HEK293 (cell line): Measurements from ENCODE around the gene LGI4.

Source experiments
- CTCF ChIA-PET: fragments of 350-600 bp; formaldehyde crosslinking; extraction: SDS; loops from one replicate; lab custom pipeline; 2021; ENCODE audit warnings: antibody characterized with exemption; lab: Yijun Ruan, JAX
- POLR2A ChIA-PET: fragments of 300-600 bp; formaldehyde crosslinking; extraction: SDS; loops from one replicate; lab custom pipeline; 2020; ENCODE audit warnings: antibody characterized with exemption, inconsistent platforms; lab: Yijun Ruan, JAX
- H3K27ac ChIP-seq: fragments of 200-500 bp; sonication (Bioruptor generic); 2 replicates; pipeline ENCODE4 v1.5.1; 2014; ENCODE audit warnings: low read depth, low read length, control low read depth, inconsistent platforms; ENCODE audit errors: extremely low read depth
- H3K36me3 ChIP-seq, 2 experiments: fragments of 200-500 bp in 1 of 2; sonication (Bioruptor generic) in 1 of 2; 1 replicate in 1 of 2; 2 replicates in 1 of 2; pipeline ENCODE4 v1.5.1; 2014 to 2017; ENCODE audit warnings: inconsistent platforms in 2 of 2, low read length in 2 of 2; ENCODE audit not compliant: control insufficient read depth in 2 of 2, insufficient read depth in 1 of 2
- H3K4me1 ChIP-seq: fragments of 200-500 bp; sonication (Bioruptor generic); 2 replicates; pipeline ENCODE4 v1.5.1; 2014; ENCODE audit warnings: mild to moderate bottlenecking, low read length, inconsistent platforms; ENCODE audit not compliant: control insufficient read depth, insufficient read depth
- H3K4me3 ChIP-seq: 2 replicates; pipeline ENCODE4 v1.5.1; 2011; ENCODE audit warnings: low read depth, mild to moderate bottlenecking, control low read depth, low read length, moderate library complexity
- H3K9me3 ChIP-seq: fragments of 200-500 bp; sonication (Bioruptor generic); 2 replicates; pipeline ENCODE4 v1.5.1; 2014; ENCODE audit warnings: low read depth, low read length, inconsistent platforms; ENCODE audit not compliant: control insufficient read depth, insufficient read depth
- EGR2 ChIP-seq: fragments of 450-650 bp; formaldehyde crosslinking; IDR thresholded peaks from 2 replicates; pipeline ENCODE4 v1.5.1; 2016; ENCODE audit warnings: low read depth, missing biosample characterization, missing genetic modification characterization
- GLIS2 ChIP-seq: fragments of 450-650 bp; formaldehyde crosslinking; IDR thresholded peaks from 2 replicates; pipeline ENCODE4 v1.5.1; 2016; ENCODE audit warnings: missing biosample characterization, missing genetic modification characterization
- IKZF3 ChIP-seq: fragments of 450-650 bp; IDR thresholded peaks from 2 replicates; pipeline ENCODE4 v1.5.0; 2018; ENCODE audit warnings: missing biosample characterization, mild to moderate bottlenecking, missing genetic modification characterization, moderate library complexity
- KLF1 ChIP-seq: fragments of 450-650 bp; formaldehyde crosslinking; IDR thresholded peaks from 2 replicates; pipeline ENCODE4 v1.5.1; 2016; ENCODE audit warnings: missing biosample characterization, missing genetic modification characterization
- MEIS1 ChIP-seq: sonication (generic); formaldehyde crosslinking; IDR thresholded peaks from 2 replicates; pipeline ENCODE4 v1.8.1; 2022; ENCODE audit warnings: missing genetic modification reagents, mild to moderate bottlenecking, borderline replicate concordance
- PATZ1 ChIP-seq: fragments of 450-650 bp; formaldehyde crosslinking; IDR thresholded peaks from 2 replicates; pipeline ENCODE4 v1.5.1; 2016; ENCODE audit warnings: missing biosample characterization, missing genetic modification characterization
- ZBTB17 ChIP-seq: fragments of 450-650 bp; formaldehyde crosslinking; IDR thresholded peaks from 2 replicates; pipeline ENCODE4 v1.5.1; 2016; ENCODE audit warnings: missing biosample characterization, missing genetic modification characterization
- ZNF132 ChIP-seq: fragments of 450-650 bp; formaldehyde crosslinking; IDR thresholded peaks from 2 replicates; pipeline ENCODE4 v1.5.1; 2017; ENCODE audit warnings: missing biosample characterization, missing genetic modification characterization, borderline replicate concordance
- ZNF174 ChIP-seq: fragments of 450-650 bp; formaldehyde crosslinking; IDR thresholded peaks from 2 replicates; pipeline ENCODE4 v1.5.0; 2017; ENCODE audit warnings: missing biosample characterization, mild to moderate bottlenecking, missing genetic modification characterization
- ZNF175 ChIP-seq: fragments of 450-650 bp; formaldehyde crosslinking; IDR thresholded peaks from 2 replicates; pipeline ENCODE4 v1.5.1; 2016; ENCODE audit warnings: missing biosample characterization, missing genetic modification characterization
- ZNF184 ChIP-seq: fragments of 450-650 bp; IDR thresholded peaks from 2 replicates; pipeline ENCODE4 v1.5.1; 2018; ENCODE audit warnings: missing biosample characterization, mild to moderate bottlenecking, missing genetic modification characterization
- ZNF214 ChIP-seq: fragments of 450-650 bp; formaldehyde crosslinking; IDR thresholded peaks from 2 replicates; pipeline ENCODE4 v1.5.1; 2017; ENCODE audit warnings: missing biosample characterization, mild to moderate bottlenecking, missing genetic modification characterization, borderline replicate concordance
- ZNF221 ChIP-seq: fragments of 450-650 bp; formaldehyde crosslinking; IDR thresholded peaks from 2 replicates; pipeline ENCODE4 v1.5.1; 2017; ENCODE audit warnings: missing biosample characterization, missing genetic modification characterization, borderline replicate concordance
- ZNF24 ChIP-seq: fragments of 450-650 bp; formaldehyde crosslinking; IDR thresholded peaks from 2 replicates; pipeline ENCODE4 v1.5.1; 2016; ENCODE audit warnings: missing biosample characterization, missing genetic modification characterization
- ZNF391 ChIP-seq: fragments of 450-650 bp; formaldehyde crosslinking; IDR thresholded peaks from 2 replicates; pipeline ENCODE4 v1.5.1; 2016; ENCODE audit warnings: low read depth, missing biosample characterization, missing genetic modification characterization, borderline replicate concordance
- ZNF394 ChIP-seq: fragments of 450-650 bp; formaldehyde crosslinking; IDR thresholded peaks from 2 replicates; pipeline ENCODE4 v1.5.1; 2016; ENCODE audit warnings: missing biosample characterization, missing genetic modification characterization, mild to moderate bottlenecking, moderate library complexity, borderline replicate concordance
- ZNF544 ChIP-seq: fragments of 450-650 bp; formaldehyde crosslinking; IDR thresholded peaks from 2 replicates; pipeline ENCODE4 v1.5.0; 2017; ENCODE audit warnings: missing biosample characterization, missing genetic modification characterization
- ZNF549 ChIP-seq: fragments of 450-650 bp; IDR thresholded peaks from 2 replicates; pipeline ENCODE4 v1.5.1; 2018; ENCODE audit warnings: missing biosample characterization, missing genetic modification characterization, mild to moderate bottlenecking, inconsistent platforms, moderate library complexity
- ZNF558 ChIP-seq: fragments of 450-650 bp; formaldehyde crosslinking; IDR thresholded peaks from 2 replicates; pipeline ENCODE4 v1.5.1; 2016; ENCODE audit warnings: missing biosample characterization, missing genetic modification characterization
- ZNF654 ChIP-seq: fragments of 450-650 bp; formaldehyde crosslinking; IDR thresholded peaks from 2 replicates; pipeline ENCODE4 v1.5.1; 2016; ENCODE audit warnings: low read depth, missing biosample characterization, missing genetic modification characterization
- ZNF768 ChIP-seq: fragments of 450-650 bp; formaldehyde crosslinking; IDR thresholded peaks from 2 replicates; pipeline ENCODE4 v1.5.1; 2018; ENCODE audit warnings: missing biosample characterization, mild to moderate bottlenecking, missing genetic modification characterization
- ZNF791 ChIP-seq: fragments of 450-650 bp; formaldehyde crosslinking; IDR thresholded peaks from 2 replicates; pipeline ENCODE4 v1.5.1; 2016; ENCODE audit warnings: missing biosample characterization, missing genetic modification characterization
- TF ChIP-seq, protein P1 (sequence below): fragments of 450-650 bp; formaldehyde crosslinking; IDR thresholded peaks from 2 replicates; pipeline ENCODE4 v1.5.1; 2016; ENCODE audit warnings: missing biosample characterization, missing genetic modification characterization
- TF ChIP-seq, protein P2 (sequence below): fragments of 450-650 bp; formaldehyde crosslinking; IDR thresholded peaks from 2 replicates; pipeline ENCODE4 v1.5.1; 2016; ENCODE audit warnings: missing biosample characterization, missing genetic modification characterization
- TF ChIP-seq, protein P3 (sequence below): fragments of 450-650 bp; formaldehyde crosslinking; IDR thresholded peaks from 2 replicates; pipeline ENCODE4 v1.5.1; 2016; ENCODE audit warnings: missing biosample characterization, missing genetic modification characterization

LGI4 gene

GRCh38 chr19:35114353-35115176 is 20.3 kb downstream of the LGI4 start:
- peaks cover 2% of the 10 kb centered on the region; the same call in 1 of the 2 replicates for H3K4me1 ChIP-seq
- no peaks in the 10 kb centered on the region; a peak in 1 of 3 replicates for H3K36me3 ChIP-seq
- no peak overlapping the region for H3K27ac ChIP-seq
- H3K4me3 ChIP-seq = peak overlapping the region; percentile 7
- POLR2A ChIA-PET = interaction anchor here (0.5 to 1.0 kb wide), 5 partner anchors 10 to 160 kb away, joined by 3 to 5 read pairs (median 3); partner anchors contain the start of gene FXYD5
- no peaks in the 10 kb centered on the region for H3K9me3 ChIP-seq
- CTCF ChIA-PET = interaction anchor here (0.6 to 6.9 kb wide), 60 partner anchors 8 to 394 kb away, joined by 3 to 101 read pairs (median 5); partner anchors contain the start of genes FXYD5, FXYD7, HAMP and LGI4
- TF ChIP-seq EGR2 (tag by site-specific recombination) (no peak), ZBTB17 (tag by site-specific recombination) (peak; percentile 67), KLF1 (tag by site-specific recombination) (peak; percentile 90), ZNF175 (no peak), ZNF132 (tag by site-specific recombination) (no peak), IKZF3 (tag by site-specific recombination) (no peak), ZNF768 (tag by site-specific recombination) (no peak), ZNF221 (tag by site-specific recombination) (no peak), ZNF558 (peak; percentile 13; the same call in 1 of the 2 replicates), ZNF544 (tag by site-specific recombination) (no peak), ZNF394 (tag by site-specific recombination) (no peak), ZNF791 (tag by site-specific recombination) (no peak), ZNF24 (tag by site-specific recombination) (0 out of 2 replicates have a peak, but pooled peaks have one; percentile 52), GLIS2 (tag by site-specific recombination) (peak; percentile 79), ZNF391 (tag by site-specific recombination) (0 out of 2 replicates have a peak, but pooled peaks have one; percentile 43), ZNF174 (no peak), ZNF654 (peak; percentile 87), ZNF214 (tag by site-specific recombination) (no peak), ZNF184 (no peak), PATZ1 (tag by site-specific recombination) (peak; percentile 87), ZNF549 (tag by site-specific recombination) (no peak), MEIS1 (CRISPR knock-in tag) (no peak)
- TF ChIP-seq, protein P1, sequence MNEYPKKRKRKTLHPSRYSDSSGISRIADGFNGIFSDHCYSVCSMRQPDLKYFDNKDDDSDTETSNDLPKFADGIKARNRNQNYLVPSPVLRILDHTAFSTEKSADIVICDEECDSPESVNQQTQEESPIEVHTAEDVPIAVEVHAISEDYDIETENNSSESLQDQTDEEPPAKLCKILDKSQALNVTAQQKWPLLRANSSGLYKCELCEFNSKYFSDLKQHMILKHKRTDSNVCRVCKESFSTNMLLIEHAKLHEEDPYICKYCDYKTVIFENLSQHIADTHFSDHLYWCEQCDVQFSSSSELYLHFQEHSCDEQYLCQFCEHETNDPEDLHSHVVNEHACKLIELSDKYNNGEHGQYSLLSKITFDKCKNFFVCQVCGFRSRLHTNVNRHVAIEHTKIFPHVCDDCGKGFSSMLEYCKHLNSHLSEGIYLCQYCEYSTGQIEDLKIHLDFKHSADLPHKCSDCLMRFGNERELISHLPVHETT (tag by site-specific recombination) = peak; percentile 79
- TF ChIP-seq, protein P2, sequence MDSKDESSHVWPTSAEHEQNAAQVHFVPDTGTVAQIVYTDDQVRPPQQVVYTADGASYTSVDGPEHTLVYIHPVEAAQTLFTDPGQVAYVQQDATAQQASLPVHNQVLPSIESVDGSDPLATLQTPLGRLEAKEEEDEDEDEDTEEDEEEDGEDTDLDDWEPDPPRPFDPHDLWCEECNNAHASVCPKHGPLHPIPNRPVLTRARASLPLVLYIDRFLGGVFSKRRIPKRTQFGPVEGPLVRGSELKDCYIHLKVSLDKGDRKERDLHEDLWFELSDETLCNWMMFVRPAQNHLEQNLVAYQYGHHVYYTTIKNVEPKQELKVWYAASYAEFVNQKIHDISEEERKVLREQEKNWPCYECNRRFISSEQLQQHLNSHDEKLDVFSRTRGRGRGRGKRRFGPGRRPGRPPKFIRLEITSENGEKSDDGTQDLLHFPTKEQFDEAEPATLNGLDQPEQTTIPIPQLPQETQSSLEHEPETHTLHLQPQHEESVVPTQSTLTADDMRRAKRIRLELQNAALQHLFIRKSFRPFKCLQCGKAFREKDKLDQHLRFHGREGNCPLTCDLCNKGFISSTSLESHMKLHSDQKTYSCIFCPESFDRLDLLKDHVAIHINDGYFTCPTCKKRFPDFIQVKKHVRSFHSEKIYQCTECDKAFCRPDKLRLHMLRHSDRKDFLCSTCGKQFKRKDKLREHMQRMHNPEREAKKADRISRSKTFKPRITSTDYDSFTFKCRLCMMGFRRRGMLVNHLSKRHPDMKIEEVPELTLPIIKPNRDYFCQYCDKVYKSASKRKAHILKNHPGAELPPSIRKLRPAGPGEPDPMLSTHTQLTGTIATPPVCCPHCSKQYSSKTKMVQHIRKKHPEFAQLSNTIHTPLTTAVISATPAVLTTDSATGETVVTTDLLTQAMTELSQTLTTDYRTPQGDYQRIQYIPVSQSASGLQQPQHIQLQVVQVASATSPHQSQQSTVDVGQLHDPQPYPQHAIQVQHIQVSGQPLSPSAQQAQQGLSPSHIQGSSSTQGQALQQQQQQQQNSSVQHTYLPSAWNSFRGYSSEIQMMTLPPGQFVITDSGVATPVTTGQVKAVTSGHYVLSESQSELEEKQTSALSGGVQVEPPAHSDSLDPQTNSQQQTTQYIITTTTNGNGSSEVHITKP = no peak; the same call in 1 of the 2 replicates
- TF ChIP-seq, protein P3, sequence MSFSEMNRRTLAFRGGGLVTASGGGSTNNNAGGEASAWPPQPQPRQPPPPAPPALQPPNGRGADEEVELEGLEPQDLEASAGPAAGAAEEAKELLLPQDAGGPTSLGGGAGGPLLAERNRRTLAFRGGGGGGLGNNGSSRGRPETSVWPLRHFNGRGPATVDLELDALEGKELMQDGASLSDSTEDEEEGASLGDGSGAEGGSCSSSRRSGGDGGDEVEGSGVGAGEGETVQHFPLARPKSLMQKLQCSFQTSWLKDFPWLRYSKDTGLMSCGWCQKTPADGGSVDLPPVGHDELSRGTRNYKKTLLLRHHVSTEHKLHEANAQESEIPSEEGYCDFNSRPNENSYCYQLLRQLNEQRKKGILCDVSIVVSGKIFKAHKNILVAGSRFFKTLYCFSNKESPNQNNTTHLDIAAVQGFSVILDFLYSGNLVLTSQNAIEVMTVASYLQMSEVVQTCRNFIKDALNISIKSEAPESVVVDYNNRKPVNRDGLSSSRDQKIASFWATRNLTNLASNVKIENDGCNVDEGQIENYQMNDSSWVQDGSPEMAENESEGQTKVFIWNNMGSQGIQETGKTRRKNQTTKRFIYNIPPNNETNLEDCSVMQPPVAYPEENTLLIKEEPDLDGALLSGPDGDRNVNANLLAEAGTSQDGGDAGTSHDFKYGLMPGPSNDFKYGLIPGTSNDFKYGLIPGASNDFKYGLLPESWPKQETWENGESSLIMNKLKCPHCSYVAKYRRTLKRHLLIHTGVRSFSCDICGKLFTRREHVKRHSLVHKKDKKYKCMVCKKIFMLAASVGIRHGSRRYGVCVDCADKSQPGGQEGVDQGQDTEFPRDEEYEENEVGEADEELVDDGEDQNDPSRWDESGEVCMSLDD = peak; percentile 72
